22Rv1 (cell line): Measurements from ENCODE around the gene SETBP1.

Experiments
- CTCF ChIP-seq: fragments of 450-650 bp; IDR thresholded peaks from 2 replicates; pipeline ENCODE4 v1.5.1; 2017; ENCODE audit warnings: mild to moderate bottlenecking
- ZFX ChIP-seq: fragments of 450-650 bp; IDR thresholded peaks from 2 replicates; pipeline ENCODE4 v1.6.1; 2017; ENCODE audit warnings: antibody characterized with exemption, borderline replicate concordance

GRCh38 chr18:45081566-45082181, 401.0 kb downstream of the SETBP1 start:
- TF ChIP-seq CTCF (no peak), ZFX (no peak)
